Pancreas (tissue), 10 donors: ENCODE measurements around the gene TTC22. TPM values are rescaled to one million over a fixed set of nuclear protein-coding genes. Genes with fewer than 3 reads are reported as not detected.

Source experiments
- ATAC-seq, 4 donors: fragments of 200-7000 bp; cut with Tn5 transposase; one replicate each; pipeline versions ENCODE4 v1.8.0 to v1.9.1; 2020; ENCODE audit warnings: mild to moderate bottlenecking in 4 of 4, moderate library complexity in 4 of 4
- DNase-seq, 6 donors: peaks; one replicate each; pipeline ENCODE4 v3.0.0-alpha.2; 2020
- FAIRE-seq: peaks from 2 replicates; lab custom pipeline; 2012; peaks lifted over from hg19 to GRCh38; lab: Jason Lieb, UNC
- H3K27ac ChIP-seq, 4 donors: fragments of 200-600 bp; sonication (generic); 1 replicate in 3 of 4; 2 replicates in 1 of 4; pipeline versions ENCODE4 v1.5.0 to v1.8.0; 2020
- H3K27me3 ChIP-seq, 4 donors: fragments of 200-600 bp; one replicate each; pipeline ENCODE4 v1.8.0; 2021
- H3K36me3 ChIP-seq, 3 donors: fragments of 200-600 bp; sonication (generic) in 1 of 3; one replicate each; pipeline versions ENCODE4 v1.5.0 to v1.8.0; 2020 to 2021
- H3K4me1 ChIP-seq, 3 donors: fragments of 200-600 bp; one replicate each; pipeline ENCODE4 v1.8.0; 2021
- H3K4me3 ChIP-seq, 4 donors: fragments of 200-600 bp; sonication (generic) in 2 of 4; one replicate each; pipeline versions ENCODE4 v1.5.0 to v1.8.0; 2020 to 2021
- H3K9me3 ChIP-seq, 4 donors: fragments of 200-600 bp; one replicate each; pipeline ENCODE4 v1.8.0; 2021
- WGBS, 2 donors: extraction: QIAGEN DNeasy Blood & Tissue Kit; methylation state at CpG; one replicate each; pipeline ENCODE4 v1.1.7; 2013; 5-methylcytosine and 5-hydroxymethylcytosine counted together
- intact Hi-C, 3 donors: fragments of 100-400 bp; cut with DNase I; formaldehyde crosslinking; loops; one replicate each; pipeline versions ENCODE4 v1.11.1 to v1.14.2; 2022
- polyA plus RNA-seq, 2 donors: library from polyadenylated mRNA; stranded (reverse); fragments of 200-250 nt; gene quantifications; one replicate each; pipeline ENCODE4 v1.2.3, GENCODE V29; 2013
- total RNA-seq, 6 donors: library from RNA; stranded (reverse); fragmentation: NEBNext Ultra II Directional in 4 of 6; extraction: Animal tissue kit (Norgen Biotek cat#: 25700) in 4 of 6; gene quantifications; one replicate each; pipeline versions ENCODE4 v1.2.1 to v1.2.4, GENCODE V29; 2021 to 2023
- TF ChIP-seq, protein P1 (sequence below), 4 donors: fragments of 200-600 bp; sonication (generic) in 3 of 4; IDR thresholded peaks; one replicate each; pipeline versions ENCODE4 v1.5.0 to v1.8.0; 2021; ENCODE audit warnings: antibody characterized with exemption in 4 of 4
- donor health status: healthy with polysubstance abuse.
- donor health status: DM: no; HTN: no; CAD: no; lungs with moderate emphysema.
- donor health status: DM: no; HTN: no; CAD: no.
- donor health status: control.
- donor health status: control.
- donor health status: Bipolar disorder and iron deficiency.
- donor health status: DM: yes; HTN: yes; CAD: no.
- donor health status: DM: no; HTN: no; CAD: no.
- donor health status: DM: no; HTN: no; CAD: no.
- donor health status: DM: yes; HTN: yes; CAD: no.

The TTC22 gene
- total and polyA plus RNA-seq, 8 donors = 6.1 to 10.6 (median 7.1) TPM

DNA sequence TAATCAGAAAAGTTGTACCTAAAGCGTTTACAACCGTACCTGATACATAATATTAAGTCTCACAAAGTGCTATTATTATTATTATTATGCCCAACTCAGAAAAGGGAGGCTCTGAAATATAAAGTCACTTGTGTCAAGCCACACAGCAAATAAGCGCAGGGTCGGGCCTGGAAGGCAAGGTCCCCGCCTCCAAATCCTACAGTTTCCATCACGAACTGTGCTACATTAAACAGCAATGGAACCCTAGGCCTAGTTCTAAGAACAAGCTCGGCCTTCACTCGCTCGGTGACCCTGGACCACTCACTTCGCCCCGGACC lies 37.3 kb downstream of the TTC22 start:
- H3K9me3 ChIP-seq = no peaks in the 10 kb centered on the region
- TF ChIP-seq, protein P1, sequence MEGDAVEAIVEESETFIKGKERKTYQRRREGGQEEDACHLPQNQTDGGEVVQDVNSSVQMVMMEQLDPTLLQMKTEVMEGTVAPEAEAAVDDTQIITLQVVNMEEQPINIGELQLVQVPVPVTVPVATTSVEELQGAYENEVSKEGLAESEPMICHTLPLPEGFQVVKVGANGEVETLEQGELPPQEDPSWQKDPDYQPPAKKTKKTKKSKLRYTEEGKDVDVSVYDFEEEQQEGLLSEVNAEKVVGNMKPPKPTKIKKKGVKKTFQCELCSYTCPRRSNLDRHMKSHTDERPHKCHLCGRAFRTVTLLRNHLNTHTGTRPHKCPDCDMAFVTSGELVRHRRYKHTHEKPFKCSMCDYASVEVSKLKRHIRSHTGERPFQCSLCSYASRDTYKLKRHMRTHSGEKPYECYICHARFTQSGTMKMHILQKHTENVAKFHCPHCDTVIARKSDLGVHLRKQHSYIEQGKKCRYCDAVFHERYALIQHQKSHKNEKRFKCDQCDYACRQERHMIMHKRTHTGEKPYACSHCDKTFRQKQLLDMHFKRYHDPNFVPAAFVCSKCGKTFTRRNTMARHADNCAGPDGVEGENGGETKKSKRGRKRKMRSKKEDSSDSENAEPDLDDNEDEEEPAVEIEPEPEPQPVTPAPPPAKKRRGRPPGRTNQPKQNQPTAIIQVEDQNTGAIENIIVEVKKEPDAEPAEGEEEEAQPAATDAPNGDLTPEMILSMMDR (IDR thresholded peaks at IDR 0.05) = no peak
- peaks cover 0 to 12% (median 10%) of the 10 kb centered on the region in 3 donors for H3K4me1 ChIP-seq
- H3K27ac ChIP-seq = peak overlapping the region in 2 of 4 donors; percentile 22 to 28
- intact Hi-C loops = no loop called here
- DNase-seq (no peak), ATAC-seq (peak in 3 of 4 donors; percentile 0 to 3 (median 3)), FAIRE-seq (no peak)
- no peaks in the 10 kb centered on the region for H3K27me3 ChIP-seq
- peak overlapping the region; percentile 46 to 87 (median 58) for H3K4me3 ChIP-seq
- peaks cover 0 to 2% (median 0%) of the 10 kb centered on the region in 3 donors for H3K36me3 ChIP-seq
- 1 to 4% methylated on average over 11 of the region's 11 CpGs for WGBS, 2 donors

- peaks cover 0 to 8% (median 7%) of the 10 kb centered on the region in 3 donors for H3K4me1 ChIP-seq
- intact Hi-C loops = no loop called here
- H3K27me3 ChIP-seq = no peaks in the 10 kb centered on the region
- no peak for ATAC-seq
- no peak overlapping the region for H3K4me3 ChIP-seq
- H3K9me3 ChIP-seq = no peaks in the 10 kb centered on the region
- H3K27ac ChIP-seq = no peak overlapping the region
- FAIRE-seq = no peak
- DNase-seq = no peak
- 83 to 84% methylated on average over 20 of the region's 20 CpGs for WGBS, 2 donors
- TF ChIP-seq, protein P1 (IDR thresholded peaks at IDR 0.05) = no peak
- peaks cover 0 to 17% (median 0%) of the 10 kb centered on the region in 3 donors for H3K36me3 ChIP-seq
These were observed 42.3 kb downstream of the TTC22 start for GRCh38 chr1:54758678-54759348.

DNA sequence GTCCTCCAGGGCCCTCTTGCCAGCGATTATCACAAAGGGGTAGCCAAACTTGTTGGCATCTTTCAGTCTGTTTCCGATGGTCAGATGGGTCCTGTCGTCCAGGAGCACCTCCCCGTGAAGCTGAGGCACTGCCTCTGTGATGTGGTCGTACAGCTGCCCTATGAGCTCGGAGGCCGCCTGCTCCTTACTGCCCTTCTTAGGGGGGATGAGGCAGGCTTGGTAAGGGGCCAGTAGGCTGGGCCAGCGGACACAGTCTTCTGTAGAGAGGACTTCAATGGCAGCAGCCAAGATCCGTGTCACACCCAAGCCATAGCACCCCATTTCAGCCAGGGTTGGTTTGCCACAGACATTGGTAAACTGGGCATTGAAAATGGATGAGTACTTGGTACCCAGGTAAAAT lies 43.3 kb downstream of the TTC22 start:
- ATAC-seq (no peak), DNase-seq (no peak), FAIRE-seq (no peak)
- WGBS, 2 donors = 92 to 93% methylated on average over 9 of the region's 9 CpGs
- intact Hi-C loops = no loop called here
- Histone ChIP-seq H3K27me3 (no peaks in the 10 kb centered on the region), H3K4me1 (no peaks in the 10 kb centered on the region), H3K9me3 (no peaks in the 10 kb centered on the region), H3K27ac (no peak overlapping the region), H3K36me3 (peaks cover 0 to 17% (median 0%) of the 10 kb centered on the region in 3 donors), H3K4me3 (no peak overlapping the region)
- TF ChIP-seq, protein P1 (IDR thresholded peaks at IDR 0.05) = no peak

GRCh38 chr1:54754486-54755285 lies 46.4 kb downstream of the TTC22 start:
- intact Hi-C loops = no loop called here
- no peaks in the 10 kb centered on the region for H3K9me3 ChIP-seq
- H3K4me3 ChIP-seq = no peak overlapping the region
- no peak for ATAC-seq
- no peak for FAIRE-seq
- peaks cover 0 to 17% (median 0%) of the 10 kb centered on the region in 3 donors for H3K36me3 ChIP-seq
- TF ChIP-seq, protein P1 (IDR thresholded peaks at IDR 0.05) = no peak
- no peaks in the 10 kb centered on the region for H3K27me3 ChIP-seq
- no peaks in the 10 kb centered on the region for H3K4me1 ChIP-seq
- no peak overlapping the region for H3K27ac ChIP-seq
- peak in 1 of 6 donors; percentile 74 for DNase-seq
- WGBS, 2 donors = 88 to 95% methylated on average over 23 to 25 of the region's 25 CpGs
